ENCODE data around the gene MEGF6.

MEGF6 gene

GRCh38 chr1:3608154-3608553 lies 3.2 kb downstream of the MEGF6 start:
- H3K9me3 ChIP-seq (ENCODE audit: control insufficient read depth, low read length): no peaks in the 10 kb centered on the region
- no peak for TF ChIP-seq CTCF (IDR thresholded peaks at IDR 0.05)
- no peak overlapping the region for H3K9ac ChIP-seq
- H3K4me2 ChIP-seq (ENCODE audit: low read length): no peak overlapping the region
- no peak overlapping the region for H2AFZ ChIP-seq
- no peak overlapping the region for H3K27ac ChIP-seq
- no peak overlapping the region for H3K4me3 ChIP-seq (ENCODE audit: low read depth, low read length)
- H3K36me3 ChIP-seq (ENCODE audit: control insufficient read depth, insufficient read depth, low read length): no peaks in the 10 kb centered on the region
- no peaks in the 10 kb centered on the region for H3K79me2 ChIP-seq
- no peaks in the 10 kb centered on the region for H3K4me1 ChIP-seq
- H3K27me3 ChIP-seq (ENCODE audit: control insufficient read depth, insufficient read depth, low read length): no peaks in the 10 kb centered on the region

- H3K4me1 ChIP-seq: no peaks in the 10 kb centered on the region
- H3K36me3 ChIP-seq (ENCODE audit: control insufficient read depth, insufficient read depth, low read length): no peaks in the 10 kb centered on the region
- no peak overlapping the region for H3K27ac ChIP-seq
- TF ChIP-seq CTCF (IDR thresholded peaks at IDR 0.05): no peak
- H2AFZ ChIP-seq: no peak overlapping the region
- no peaks in the 10 kb centered on the region for H3K27me3 ChIP-seq (ENCODE audit: control insufficient read depth, insufficient read depth, low read length)
- no peak overlapping the region for H3K4me3 ChIP-seq (ENCODE audit: low read depth, low read length)
- no peak overlapping the region for H3K4me2 ChIP-seq (ENCODE audit: low read length)
- no peaks in the 10 kb centered on the region for H3K79me2 ChIP-seq
- no peak overlapping the region for H3K9ac ChIP-seq
- no peaks in the 10 kb centered on the region for H3K9me3 ChIP-seq (ENCODE audit: control insufficient read depth, low read length)
These were observed 3.6 kb downstream of the MEGF6 start for GRCh38 chr1:3607703-3608065.

- Histone ChIP-seq H3K4me3 (ENCODE audit: low read depth, low read length) (no peak overlapping the region), H3K9me3 (ENCODE audit: control insufficient read depth, low read length) (no peaks in the 10 kb centered on the region), H3K27me3 (ENCODE audit: control insufficient read depth, insufficient read depth, low read length) (no peaks in the 10 kb centered on the region), H3K36me3 (ENCODE audit: control insufficient read depth, insufficient read depth, low read length) (no peaks in the 10 kb centered on the region), H3K27ac (no peak overlapping the region), H3K4me1 (no peaks in the 10 kb centered on the region), H2AFZ (no peak overlapping the region), H3K9ac (no peak overlapping the region), H3K79me2 (no peaks in the 10 kb centered on the region), H3K4me2 (ENCODE audit: low read length) (no peak overlapping the region)
- no peak for TF ChIP-seq CTCF (IDR thresholded peaks at IDR 0.05)
These were observed 4.3 kb downstream of the MEGF6 start for GRCh38 chr1:3606779-3607702.

GRCh38 chr1:3604997-3605823 lies 6.1 kb downstream of the MEGF6 start:
- Histone ChIP-seq H2AFZ (no peak overlapping the region), H3K9ac (no peak overlapping the region), H3K27me3 (ENCODE audit: control insufficient read depth, insufficient read depth, low read length) (no peaks in the 10 kb centered on the region), H3K9me3 (ENCODE audit: control insufficient read depth, low read length) (no peaks in the 10 kb centered on the region), H3K4me3 (ENCODE audit: low read depth, low read length) (no peak overlapping the region), H3K27ac (no peak overlapping the region), H3K36me3 (ENCODE audit: control insufficient read depth, insufficient read depth, low read length) (no peaks in the 10 kb centered on the region), H3K79me2 (no peaks in the 10 kb centered on the region), H3K4me2 (ENCODE audit: low read length) (no peak overlapping the region), H3K4me1 (no peaks in the 10 kb centered on the region)
- TF ChIP-seq CTCF (IDR thresholded peaks at IDR 0.05): no peak

Measured in parathyroid adenoma (tissue), 2 donors.